C4-2B (cell line): ENCODE results near the gene CHRDL2.

Source experiments
- ZFX ChIP-seq: fragments of 450-650 bp; IDR thresholded peaks from 2 replicates; pipeline ENCODE4 v1.6.1; 2017
- TF ChIP-seq, protein P1 (sequence below): fragments of 450-650 bp; conservative IDR thresholded peaks from 2 replicates; pipeline ENCODE4 v1.5.1; 2017; ENCODE audit warnings: mild to moderate bottlenecking

DNA sequence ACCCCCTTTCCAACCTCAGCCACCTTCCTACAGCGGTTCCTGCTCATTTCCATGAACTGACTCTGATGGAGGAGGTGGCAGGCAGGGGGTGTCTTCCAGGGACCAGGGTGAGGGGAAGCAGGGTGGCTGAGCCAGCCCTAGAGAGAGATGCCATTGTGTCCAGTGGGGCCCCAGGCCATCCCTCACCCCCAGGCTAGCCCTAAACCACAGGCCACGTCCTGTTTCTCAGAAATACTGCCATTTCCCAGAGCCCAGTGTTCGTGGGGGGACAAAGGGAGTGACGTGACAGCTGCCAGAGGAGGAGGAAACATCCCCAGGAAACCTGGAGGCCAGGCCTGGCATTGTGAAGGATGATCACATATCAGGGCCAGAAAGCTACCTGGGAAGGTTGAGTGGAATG lies 39.5 kb downstream of the CHRDL2 start:
- TF ChIP-seq, protein P1, sequence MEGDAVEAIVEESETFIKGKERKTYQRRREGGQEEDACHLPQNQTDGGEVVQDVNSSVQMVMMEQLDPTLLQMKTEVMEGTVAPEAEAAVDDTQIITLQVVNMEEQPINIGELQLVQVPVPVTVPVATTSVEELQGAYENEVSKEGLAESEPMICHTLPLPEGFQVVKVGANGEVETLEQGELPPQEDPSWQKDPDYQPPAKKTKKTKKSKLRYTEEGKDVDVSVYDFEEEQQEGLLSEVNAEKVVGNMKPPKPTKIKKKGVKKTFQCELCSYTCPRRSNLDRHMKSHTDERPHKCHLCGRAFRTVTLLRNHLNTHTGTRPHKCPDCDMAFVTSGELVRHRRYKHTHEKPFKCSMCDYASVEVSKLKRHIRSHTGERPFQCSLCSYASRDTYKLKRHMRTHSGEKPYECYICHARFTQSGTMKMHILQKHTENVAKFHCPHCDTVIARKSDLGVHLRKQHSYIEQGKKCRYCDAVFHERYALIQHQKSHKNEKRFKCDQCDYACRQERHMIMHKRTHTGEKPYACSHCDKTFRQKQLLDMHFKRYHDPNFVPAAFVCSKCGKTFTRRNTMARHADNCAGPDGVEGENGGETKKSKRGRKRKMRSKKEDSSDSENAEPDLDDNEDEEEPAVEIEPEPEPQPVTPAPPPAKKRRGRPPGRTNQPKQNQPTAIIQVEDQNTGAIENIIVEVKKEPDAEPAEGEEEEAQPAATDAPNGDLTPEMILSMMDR, result no peak
- TF ChIP-seq ZFX, result no peak
